Measurements from ENCODE around the gene TMEM61. TPM values are rescaled to one million over a fixed set of nuclear protein-coding genes. Genes with fewer than 3 reads are reported as not detected.

The TMEM61 gene
- total RNA-seq, 1 donor: not detected

- no peak for DNase-seq (ENCODE audit: low read depth)
- no peak overlapping the region for H3K4me3 ChIP-seq (ENCODE audit: low read depth, low read length)
- TF ChIP-seq CTCF (IDR thresholded peaks at IDR 0.05; ENCODE audit: insufficient read depth, low read depth, low read length): no peak
These were observed 37.5 kb upstream of the TMEM61 start for GRCh38 chr1:54942976-54943375.

GRCh38 chr1:54944610-54945392 lies 35.6 kb upstream of the TMEM61 start:
- DNase-seq (ENCODE audit: low read depth): peak; percentile 86
- TF ChIP-seq CTCF (IDR thresholded peaks at IDR 0.05; ENCODE audit: insufficient read depth, low read depth, low read length): peak; percentile 88
- H3K4me3 ChIP-seq (ENCODE audit: low read depth, low read length): peak overlapping the region; percentile 14

GRCh38 chr1:54945393-54945936 lies 35.0 kb upstream of the TMEM61 start:
- no peak for DNase-seq (ENCODE audit: low read depth)
- no peak for TF ChIP-seq CTCF (IDR thresholded peaks at IDR 0.05; ENCODE audit: insufficient read depth, low read depth, low read length)
- no peak overlapping the region for H3K4me3 ChIP-seq (ENCODE audit: low read depth, low read length)

- TF ChIP-seq CTCF (IDR thresholded peaks at IDR 0.05; ENCODE audit: insufficient read depth, low read depth, low read length): no peak
- no peak overlapping the region for H3K4me3 ChIP-seq (ENCODE audit: low read depth, low read length)
- no peak for DNase-seq (ENCODE audit: low read depth)
These were observed 32.9 kb upstream of the TMEM61 start for GRCh38 chr1:54947540-54947939.

- TF ChIP-seq CTCF (IDR thresholded peaks at IDR 0.05; ENCODE audit: insufficient read depth, low read depth, low read length): no peak
- H3K4me3 ChIP-seq (ENCODE audit: low read depth, low read length): no peak overlapping the region
- no peak for DNase-seq (ENCODE audit: low read depth)
These were observed 31.4 kb upstream of the TMEM61 start for GRCh38 chr1:54949053-54949452.

GRCh38 chr1:54950006-54950368 lies 30.4 kb upstream of the TMEM61 start:
- peak; percentile 23 for DNase-seq (ENCODE audit: low read depth)
- no peak for TF ChIP-seq CTCF (IDR thresholded peaks at IDR 0.05; ENCODE audit: insufficient read depth, low read depth, low read length)
- H3K4me3 ChIP-seq (ENCODE audit: low read depth, low read length): no peak overlapping the region
